Activated CD4-positive, alpha-beta T cell treated with anti-CD3 and anti-CD28 coated beads, Interleukin-10, Interleukin-2, amounts not matched to agents 100 ng/mL and 50 ng/mL, durations not matched to agents 16 hours and 8 hours (primary cell): ENCODE data around the gene SLC44A3.
"Not testable (repeated sequence)": the region's sequence is repeated elsewhere in the genome, so short reads cannot be mapped to it uniquely, and the experiment has no call there.

Experiments
- DNase-seq: peaks from one replicate; pipeline ENCODE4 v3.0.0-alpha.2; 2020

SLC44A3 gene

GRCh38 chr1:94917251-94917650, 97.1 kb downstream of the SLC44A3 start:
- no peak for DNase-seq

GRCh38 chr1:94919241-94920030, 99.3 kb downstream of the SLC44A3 start:
- no peak for DNase-seq

- no peak for DNase-seq
Measured at GRCh38 chr1:94920061-94920460, 99.9 kb downstream of the SLC44A3 start.

GRCh38 chr1:94921977-94922376, 101.8 kb downstream of the SLC44A3 start:
- DNase-seq = no peak

- DNase-seq = no peak
Measured at GRCh38 chr1:94922761-94923331, 102.7 kb downstream of the SLC44A3 start.

- DNase-seq = no peak
Measured at GRCh38 chr1:94925004-94925403, 104.8 kb downstream of the SLC44A3 start.

- DNase-seq = no peak
Measured at GRCh38 chr1:94925561-94926125, 105.5 kb downstream of the SLC44A3 start.

GRCh38 chr1:94926126-94926914, 106.2 kb downstream of the SLC44A3 start:
- no peak for DNase-seq

GRCh38 chr1:94926915-94927404, 106.8 kb downstream of the SLC44A3 start, which contains the start of gene CNN3:
Gene CNN3, minus strand, starts transcription at chr1:94927110. Its CDS starts 216 bp downstream, at chr1:94926894.
- peak; percentile 52 for DNase-seq

- DNase-seq = no peak
Measured at GRCh38 chr1:94927405-94928175, 107.4 kb downstream of the SLC44A3 start.

- DNase-seq = no peak
Measured at GRCh38 chr1:94928293-94928939, 108.3 kb downstream of the SLC44A3 start.

- DNase-seq = no peak
Measured at GRCh38 chr1:94929351-94930217, 109.4 kb downstream of the SLC44A3 start.

GRCh38 chr1:94931254-94931841, 111.2 kb downstream of the SLC44A3 start:
- DNase-seq = no peak

- DNase-seq = no peak
Measured at GRCh38 chr1:94934551-94934950, 114.4 kb downstream of the SLC44A3 start.

- no peak for DNase-seq
Measured at GRCh38 chr1:94935034-94935433, 114.9 kb downstream of the SLC44A3 start.

- no peak for DNase-seq
Measured at GRCh38 chr1:94935476-94935875, 115.3 kb downstream of the SLC44A3 start.

GRCh38 chr1:94936861-94937620, 116.9 kb downstream of the SLC44A3 start:
- no peak for DNase-seq

- DNase-seq = no peak
Measured at GRCh38 chr1:94937820-94938219, 117.7 kb downstream of the SLC44A3 start.

GRCh38 chr1:94940738-94941137, 120.6 kb downstream of the SLC44A3 start:
- no peak for DNase-seq

GRCh38 chr1:94941480-94941879, 121.3 kb downstream of the SLC44A3 start:
- DNase-seq = not testable (repeated sequence)
